ENCODE results near the gene IFITM2. TPM values are rescaled to one million over a fixed set of nuclear protein-coding genes. Genes with fewer than 3 reads are reported as not detected.

Gene IFITM2
- total RNA-seq, 1 experiment from 2014 or later = 421 TPM

GRCh38 chr11:358129-358800 is 50.6 kb downstream of the IFITM2 start:
- no peak overlapping the region for H3K9ac ChIP-seq (ENCODE audit: extremely low read depth, insufficient read length, low read length)
- H2BK12ac ChIP-seq (ENCODE audit: insufficient read length, low read depth, low read length) = no peak overlapping the region
- no peak overlapping the region for H3K4me2 ChIP-seq (ENCODE audit: insufficient read depth, insufficient read length, low read length)
- no peak overlapping the region for H2BK120ac ChIP-seq (ENCODE audit: low read depth, low read length, poor library complexity, severe bottlenecking)
- H3K4me1 Mint-ChIP-seq = peaks cover 11 to 15% of the 10 kb centered on the region in 2 experiments
- H3K79me1 ChIP-seq (ENCODE audit: insufficient read depth, low read depth, low read length, poor library complexity, severe bottlenecking) = no peaks in the 10 kb centered on the region
- no peak overlapping the region for H3K23ac ChIP-seq (ENCODE audit: insufficient read length, low read depth, low read length)
- peaks cover 6 to 13% (median 10%) of the 10 kb centered on the region in 3 experiments; a peak in 5 of 7 replicates for H3K36me3 Mint-ChIP-seq (ENCODE audit: insufficient read depth in 1 of 3, low read depth in 3 of 3)
- H2BK20ac ChIP-seq (ENCODE audit: low read depth, low read length, poor library complexity, severe bottlenecking) = no peak overlapping the region
- H4K8ac ChIP-seq (replicated peaks; ENCODE audit: insufficient read length, low read depth, low read length) = no peak overlapping the region
- no peak for TF ChIP-seq CTCF (conservative IDR thresholded peaks at IDR 0.05)
- no peak overlapping the region for H3K27ac Mint-ChIP-seq
- no peak overlapping the region for H3K14ac ChIP-seq (ENCODE audit: insufficient read depth, low read length)
- peaks cover 8% of the 10 kb centered on the region for H3K9me3 ChIP-seq (ENCODE audit: control insufficient read depth, low read depth, low read length)
- no peak overlapping the region for H4K91ac ChIP-seq (ENCODE audit: insufficient read length, low read depth, low read length)
- no peak overlapping the region for H3K56ac ChIP-seq (ENCODE audit: insufficient read length, low read depth, low read length)
- no peak overlapping the region for H3K4me3 Mint-ChIP-seq
- peaks cover 31% of the 10 kb centered on the region in 2 experiments for H3K9me3 Mint-ChIP-seq
- no peak overlapping the region for H3T11ph ChIP-seq (ENCODE audit: low read length)
- no peaks in the 10 kb centered on the region for H3K4me1 ChIP-seq (ENCODE audit: insufficient read depth, low read length)
- H3K27me3 Mint-ChIP-seq (ENCODE audit: low read depth) = peaks cover 23% of the 10 kb centered on the region
- no peak overlapping the region for H2AK5ac ChIP-seq (ENCODE audit: insufficient read length, low read length)
- no peaks in the 10 kb centered on the region for H3K79me2 ChIP-seq (ENCODE audit: insufficient read depth, low read length)
- no peak overlapping the region for H2AFZ ChIP-seq (ENCODE audit: low read length)
- H4K5ac ChIP-seq (ENCODE audit: insufficient read length, low read depth, low read length) = no peak overlapping the region
- H3K23me2 ChIP-seq (ENCODE audit: insufficient read length, low read depth, low read length, poor library complexity, severe bottlenecking) = no peaks in the 10 kb centered on the region
- H2BK5ac ChIP-seq (ENCODE audit: insufficient read length, low read length) = no peak overlapping the region
- no peaks in the 10 kb centered on the region for H4K20me1 ChIP-seq (ENCODE audit: control insufficient read depth, insufficient read depth, insufficient read length)
- DNase-seq = peak; percentile 31
- no CpG with 5 or more reads among the region's 34 CpGs for WGBS (ENCODE audit: extremely low coverage, insufficient read length, low lambda C conversion rate)
- no peak overlapping the region for H3K18ac ChIP-seq (ENCODE audit: insufficient read length, low read depth, low read length)
- H3K27me3 ChIP-seq (ENCODE audit: insufficient read depth, low read length) = no peaks in the 10 kb centered on the region
- H2BK15ac ChIP-seq (ENCODE audit: low read depth, low read length) = no peak overlapping the region
- H3K27ac ChIP-seq (ENCODE audit: insufficient read length, low read depth, low read length) = no peak overlapping the region
- H3K4ac ChIP-seq (ENCODE audit: low read depth, low read length) = no peak overlapping the region

Other genes starting within 250 kb of the IFITM2 start
- not detected in 2 replicates for gene SCGB1C1, start 114.7 kb upstream of the IFITM2 start, total RNA-seq (2021)
- gene BET1L, start 100.4 kb upstream of the IFITM2 start, total RNA-seq (2021) = 44.1 and 49.4 TPM in 2 replicates
- 94.9 and 98.1 TPM in 2 replicates for gene RIC8A, start 100.1 kb upstream of the IFITM2 start, total RNA-seq (2021)
- gene SIRT3, start 71.5 kb upstream of the IFITM2 start, total RNA-seq (2021) = 13.2 and 13.9 TPM in 2 replicates
- gene PSMD13, start 70.8 kb upstream of the IFITM2 start, total RNA-seq (2021) = 141 and 148 TPM in 2 replicates
- not detected in 2 replicates for gene NLRP6, start 29.4 kb upstream of the IFITM2 start, total RNA-seq (2021)
- gene PGGHG, start 18.7 kb upstream of the IFITM2 start, total RNA-seq (2021) = 57.9 and 58.3 TPM in 2 replicates
- gene IFITM5, start 8.3 kb upstream of the IFITM2 start, total RNA-seq (2021) = not detected in 2 replicates
- 498 and 500 TPM in 2 replicates for gene IFITM1, start 6.2 kb downstream of the IFITM2 start, total RNA-seq (2021)
- gene IFITM3, start 13.0 kb downstream of the IFITM2 start, total RNA-seq (2021) = 419 and 425 TPM in 2 replicates
- 101 and 105 TPM in 2 replicates for gene B4GALNT4, start 61.7 kb downstream of the IFITM2 start, total RNA-seq (2021)
- gene PKP3, start 86.4 kb downstream of the IFITM2 start, total RNA-seq (2021) = 41.7 and 43.8 TPM in 2 replicates
- gene SIGIRR, start 107.2 kb downstream of the IFITM2 start, total RNA-seq (2021) = 85.7 and 89.7 TPM in 2 replicates
- gene ANO9, start 134.2 kb downstream of the IFITM2 start, total RNA-seq (2021) = 12.3 and 13.1 TPM in 2 replicates
- 53.4 and 55.3 TPM in 2 replicates for gene PTDSS2, start 142.5 kb downstream of the IFITM2 start, total RNA-seq (2021)
- 60.0 and 67.0 TPM in 2 replicates for gene RNH1, start 199.4 kb downstream of the IFITM2 start, total RNA-seq (2021)
- gene HRAS, start 227.8 kb downstream of the IFITM2 start, total RNA-seq (2021) = 61.8 and 66.0 TPM in 2 replicates
- gene LRRC56, start 229.7 kb downstream of the IFITM2 start, total RNA-seq (2021) = 3.1 and 3.4 TPM in 2 replicates